ENCODE results near the gene ELP2.
"Not testable (repeated sequence)": the region's sequence is repeated elsewhere in the genome, so short reads cannot be mapped to it uniquely, and the experiment has no call there.

Gene ELP2

DNA sequence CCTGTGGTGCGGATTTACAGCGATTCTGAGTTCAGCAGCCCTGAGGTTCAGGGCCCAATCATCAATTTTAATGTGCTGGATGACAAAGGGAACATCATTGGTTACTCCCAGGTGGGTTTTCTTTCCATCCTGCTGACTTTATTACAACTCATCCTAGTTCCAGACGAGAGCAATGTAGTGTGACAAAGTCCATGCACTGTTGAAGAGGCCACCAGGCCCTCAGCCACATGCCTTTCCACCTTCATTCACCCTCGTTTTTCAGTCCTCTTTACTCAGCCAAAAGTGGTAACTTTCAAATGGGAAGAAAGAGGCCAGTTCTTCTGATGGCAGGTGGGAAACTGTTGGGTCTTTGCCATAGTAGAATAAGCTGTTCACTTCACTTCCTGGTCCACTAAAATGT, 75.5 kb downstream of the ELP2 start:
- no peak overlapping the region for H3K4me3 Mint-ChIP-seq

DNA sequence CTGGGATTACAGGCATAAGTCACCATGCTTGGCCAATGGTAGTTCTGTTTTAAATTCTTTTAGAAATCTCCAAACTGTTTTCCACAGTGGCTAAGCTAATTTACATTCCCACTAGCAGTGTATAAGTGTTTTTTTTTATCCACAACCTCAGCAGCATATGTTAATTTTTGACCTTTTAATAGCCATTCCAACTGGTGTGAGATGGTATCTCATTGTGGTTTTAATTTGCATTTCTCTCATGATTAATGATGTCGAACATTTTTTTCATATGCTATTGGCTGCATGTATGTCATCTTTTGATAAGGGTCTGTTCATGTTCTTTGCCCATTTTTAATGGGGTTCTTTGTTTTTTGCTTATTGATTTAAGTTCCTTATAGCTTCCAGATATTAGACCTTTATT, 77.6 kb downstream of the ELP2 start:
- Mint-ChIP-seq H3K36me3 (no peaks in the 10 kb centered on the region), H3K9me3 (no peaks in the 10 kb centered on the region), H3K4me1 (no peaks in the 10 kb centered on the region), H3K27ac (no peak overlapping the region), H3K27me3 (peaks cover 2% of the 10 kb centered on the region), H3K4me3 (no peak overlapping the region)

More for the DNA sequence above, 75.5 kb downstream of the ELP2 start:
- no peaks in the 10 kb centered on the region for H3K4me1 Mint-ChIP-seq
- H3K27ac Mint-ChIP-seq, result no peak overlapping the region
- H3K27me3 Mint-ChIP-seq, result peaks cover 2% of the 10 kb centered on the region
- H3K36me3 Mint-ChIP-seq, result no peaks in the 10 kb centered on the region
- no peaks in the 10 kb centered on the region for H3K9me3 Mint-ChIP-seq

DNA sequence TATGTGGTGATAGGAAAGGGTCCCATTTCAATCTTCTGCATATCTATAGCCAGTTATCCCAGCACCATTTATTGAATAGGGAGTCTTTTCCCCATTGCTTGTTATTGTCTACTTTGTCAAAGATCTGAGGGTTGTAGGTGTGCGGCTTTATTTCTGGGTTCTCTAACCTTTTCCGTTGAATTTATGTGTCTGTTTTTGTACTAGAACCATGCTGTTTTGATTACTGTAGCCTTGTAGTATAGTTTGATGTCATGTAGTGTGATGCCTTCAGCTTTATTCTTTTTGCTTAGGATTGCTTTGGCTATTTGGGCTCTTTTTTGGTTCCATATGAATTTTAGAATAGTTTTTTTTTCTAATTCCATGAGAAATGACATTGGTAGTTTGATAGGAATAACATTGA, 78.3 kb downstream of the ELP2 start:
- H3K27ac Mint-ChIP-seq, H3K9me3 Mint-ChIP-seq, H3K4me3 Mint-ChIP-seq, H3K36me3 Mint-ChIP-seq, H3K27me3 Mint-ChIP-seq, H3K4me1 Mint-ChIP-seq: not testable (repeated sequence)

DNA sequence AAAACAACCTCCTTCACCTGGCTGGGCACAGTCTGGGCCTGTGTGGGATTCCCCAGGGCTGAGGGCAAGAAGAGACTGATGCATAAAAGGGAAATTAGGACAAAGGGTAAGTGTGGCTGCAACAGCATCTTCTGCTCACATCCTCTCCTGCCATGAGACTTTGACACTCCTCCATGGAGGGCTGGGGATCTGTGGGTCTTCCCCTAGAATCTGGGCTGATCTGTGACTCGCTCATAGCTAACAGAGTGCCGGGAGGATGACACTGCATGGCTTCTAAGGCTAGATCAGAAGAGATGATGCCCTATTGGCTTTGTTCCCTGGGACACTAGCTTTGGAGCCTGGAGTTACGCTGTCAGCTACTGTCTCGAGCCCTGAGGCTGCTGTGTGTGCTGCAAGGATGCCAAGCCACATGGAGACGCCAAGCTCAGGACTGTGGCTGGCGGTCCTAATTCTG, 81.9 kb downstream of the ELP2 start:
- Mint-ChIP-seq H3K27ac (no peak overlapping the region), H3K4me1 (no peaks in the 10 kb centered on the region), H3K9me3 (no peaks in the 10 kb centered on the region), H3K27me3 (peaks cover 2% of the 10 kb centered on the region), H3K4me3 (no peak overlapping the region), H3K36me3 (no peaks in the 10 kb centered on the region)

DNA sequence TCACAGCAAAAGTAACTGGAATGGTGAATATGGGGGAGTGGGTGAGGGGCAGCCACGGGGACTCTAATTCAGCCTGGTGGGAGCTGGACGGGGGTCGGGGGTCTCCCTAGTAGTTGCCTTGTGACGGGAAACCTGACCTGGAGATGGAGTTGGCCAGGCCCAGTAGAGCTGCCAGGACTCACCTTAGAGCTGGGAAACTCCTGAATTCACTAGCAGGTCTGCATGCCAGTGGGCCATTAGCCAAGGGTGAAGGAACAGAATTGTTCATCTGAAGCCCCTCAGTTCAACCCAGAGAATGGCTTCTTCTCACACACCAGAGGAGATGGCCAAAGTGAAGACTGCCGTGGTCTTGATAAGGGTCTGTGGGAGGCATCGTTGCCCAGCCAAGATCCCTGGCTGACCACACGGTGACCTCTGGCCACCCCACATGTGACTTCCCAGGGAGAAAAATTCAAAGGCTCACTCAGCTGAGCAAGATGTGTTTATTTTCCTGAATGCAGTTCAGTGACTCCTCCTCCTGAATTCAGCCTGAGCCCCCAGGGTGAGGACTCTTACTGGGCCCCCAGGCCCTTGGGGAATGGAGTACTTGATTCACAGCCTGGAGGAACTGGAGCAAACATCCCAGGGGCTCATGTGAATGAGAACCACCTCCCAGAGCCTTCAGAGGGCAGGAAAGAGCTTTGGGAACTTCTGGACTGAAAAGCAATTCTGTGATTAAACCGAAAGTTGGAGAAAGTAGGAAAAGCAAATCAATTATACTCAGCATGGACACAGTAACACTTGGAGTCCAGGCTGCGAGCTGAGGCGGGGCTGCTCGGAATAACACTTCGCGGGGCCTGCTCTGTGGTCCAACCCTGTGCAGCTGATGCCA, 82.8 kb downstream of the ELP2 start:
- no peak overlapping the region for H3K27ac Mint-ChIP-seq
- H3K9me3 Mint-ChIP-seq, result no peaks in the 10 kb centered on the region
- H3K27me3 Mint-ChIP-seq, result peaks cover 2% of the 10 kb centered on the region
- H3K4me3 Mint-ChIP-seq, result no peak overlapping the region
- no peaks in the 10 kb centered on the region for H3K4me1 Mint-ChIP-seq
- no peaks in the 10 kb centered on the region for H3K36me3 Mint-ChIP-seq

DNA sequence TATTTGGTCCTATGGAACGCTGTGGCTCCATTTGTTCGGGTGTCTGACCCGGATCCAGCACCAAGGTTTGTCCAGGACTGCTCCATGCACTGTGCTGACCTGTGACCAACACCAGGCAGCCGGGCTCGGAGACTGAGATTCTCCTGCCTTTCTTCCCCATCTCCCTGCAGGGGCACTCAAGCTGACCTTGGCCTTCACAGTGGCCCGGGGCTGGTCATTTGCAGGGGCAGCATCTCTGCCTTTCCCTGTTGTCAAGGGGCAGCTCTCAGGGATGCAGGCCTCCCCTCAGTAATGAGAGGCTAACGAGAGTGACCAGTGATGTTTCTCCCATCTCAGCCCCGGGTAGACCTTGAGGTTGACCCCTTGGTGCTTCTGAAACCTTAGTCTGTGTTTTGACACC, 85.1 kb downstream of the ELP2 start:
- H3K36me3 Mint-ChIP-seq, result no peaks in the 10 kb centered on the region

DNA sequence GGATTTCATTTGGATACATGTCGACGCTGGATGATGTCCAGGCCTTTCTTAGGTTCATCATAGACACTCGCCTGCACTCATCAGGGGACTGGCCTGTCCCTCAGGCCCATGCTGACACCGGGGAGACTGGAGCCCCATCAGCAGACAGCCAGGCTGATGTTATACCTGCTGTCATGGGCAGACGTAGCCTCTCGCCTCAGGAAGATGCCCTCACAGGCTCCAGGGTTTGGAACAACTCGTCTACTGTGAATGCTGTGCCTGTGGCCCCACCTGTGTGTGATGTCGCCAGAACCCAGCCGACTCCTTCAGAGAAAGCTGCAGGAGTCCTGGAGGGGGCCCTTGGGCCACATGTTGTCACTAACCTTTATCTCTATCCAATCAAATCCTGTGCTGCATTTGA, 85.9 kb downstream of the ELP2 start:
- H3K36me3 Mint-ChIP-seq, result no peaks in the 10 kb centered on the region
- H3K9me3 Mint-ChIP-seq, result no peaks in the 10 kb centered on the region
- peaks cover 1% of the 10 kb centered on the region for H3K27me3 Mint-ChIP-seq
- H3K4me3 Mint-ChIP-seq, result no peak overlapping the region
- H3K4me1 Mint-ChIP-seq, result no peaks in the 10 kb centered on the region
- H3K27ac Mint-ChIP-seq, result no peak overlapping the region

More for the DNA sequence above, 85.1 kb downstream of the ELP2 start:
- no peaks in the 10 kb centered on the region for H3K9me3 Mint-ChIP-seq
- H3K27ac Mint-ChIP-seq, result no peak overlapping the region
- no peaks in the 10 kb centered on the region for H3K4me1 Mint-ChIP-seq
- peaks cover 2% of the 10 kb centered on the region for H3K27me3 Mint-ChIP-seq
- no peak overlapping the region for H3K4me3 Mint-ChIP-seq

DNA sequence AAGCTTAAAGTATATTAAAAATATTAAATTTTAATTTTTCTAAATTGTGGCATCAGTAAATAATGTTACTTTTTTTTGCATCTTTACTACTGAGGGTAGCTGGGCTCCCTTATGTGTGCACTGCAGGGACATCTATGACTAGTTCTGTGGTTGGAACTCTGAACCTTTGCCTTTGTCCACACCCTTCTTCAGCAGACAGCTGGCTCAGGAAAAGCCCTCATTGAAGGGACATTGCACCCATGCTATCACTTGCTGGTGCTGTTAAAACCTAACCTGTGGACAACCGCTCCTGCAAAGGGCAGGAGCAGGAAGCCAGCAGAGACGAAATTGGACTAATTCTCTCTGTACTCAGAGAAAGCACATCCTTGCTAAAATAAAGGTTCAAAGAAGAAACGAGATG, 87.6 kb downstream of the ELP2 start:
- peaks cover 1% of the 10 kb centered on the region for H3K27me3 Mint-ChIP-seq
- H3K4me1 Mint-ChIP-seq, result no peaks in the 10 kb centered on the region
- no peak overlapping the region for H3K27ac Mint-ChIP-seq
- H3K36me3 Mint-ChIP-seq, result no peaks in the 10 kb centered on the region
- H3K9me3 Mint-ChIP-seq, result no peaks in the 10 kb centered on the region
- no peak overlapping the region for H3K4me3 Mint-ChIP-seq

DNA sequence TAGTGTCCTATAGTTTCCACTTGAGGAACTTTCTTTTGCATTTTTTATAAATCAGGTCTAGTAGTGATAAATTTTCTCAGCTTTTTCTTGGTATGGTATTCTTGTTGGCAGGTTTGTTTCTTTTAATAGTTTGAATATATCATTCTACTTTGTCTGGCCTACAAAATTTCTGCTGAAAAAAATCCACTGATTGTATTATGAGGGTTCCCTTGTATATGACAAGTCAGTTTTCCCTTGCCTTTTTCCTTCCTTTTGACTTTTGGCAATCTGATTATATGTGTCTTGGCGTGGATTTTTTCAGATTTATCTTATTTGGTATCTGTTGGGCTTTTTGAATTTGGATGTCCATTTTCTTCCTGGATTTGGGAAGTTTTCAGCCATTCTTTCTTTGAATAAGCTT, 99.5 kb downstream of the ELP2 start:
- no peak overlapping the region for H3K27ac Mint-ChIP-seq
- H3K4me1 Mint-ChIP-seq, result no peaks in the 10 kb centered on the region
- peaks cover 15% of the 10 kb centered on the region for H3K36me3 Mint-ChIP-seq
- peaks cover 26% of the 10 kb centered on the region for H3K9me3 Mint-ChIP-seq
- H3K4me3 Mint-ChIP-seq, result no peak overlapping the region
- peaks cover 8% of the 10 kb centered on the region for H3K27me3 Mint-ChIP-seq

Data from activated naive CD4-positive, alpha-beta T cell treated with anti-CD3 and anti-CD28 coated beads, Interleukin-2, amount 50 U/mL, for 24 hours (primary cell).